ENCODE results near the gene SHOX.

SHOX gene

DNA sequence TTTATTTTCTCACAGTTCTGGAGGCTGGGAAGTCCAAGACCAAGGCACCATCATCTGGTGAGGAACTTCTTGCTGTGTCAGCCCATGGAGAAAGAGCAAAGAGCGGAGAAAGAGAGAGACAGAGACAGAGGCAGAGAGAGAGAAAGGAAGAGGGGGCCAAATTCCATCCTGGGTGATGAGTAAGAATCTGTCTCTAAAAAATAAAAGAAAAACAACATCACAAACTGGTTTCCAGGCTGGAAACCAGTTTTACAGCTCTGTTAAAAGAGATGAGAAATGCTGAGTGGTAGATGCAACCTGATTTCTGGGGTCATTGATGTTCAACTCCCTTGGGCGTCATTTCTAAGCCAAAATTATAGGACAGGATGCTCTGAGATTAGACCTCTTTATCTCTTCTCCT is 72.9 kb downstream of the SHOX start:
- TF ChIP-seq GATA2 (IDR thresholded peaks at IDR 0.05; ENCODE audit: low read depth, low read length), result no peak
- no peak for TF ChIP-seq GATA3 (IDR thresholded peaks at IDR 0.05; ENCODE audit: low read depth, low read length)

DNA sequence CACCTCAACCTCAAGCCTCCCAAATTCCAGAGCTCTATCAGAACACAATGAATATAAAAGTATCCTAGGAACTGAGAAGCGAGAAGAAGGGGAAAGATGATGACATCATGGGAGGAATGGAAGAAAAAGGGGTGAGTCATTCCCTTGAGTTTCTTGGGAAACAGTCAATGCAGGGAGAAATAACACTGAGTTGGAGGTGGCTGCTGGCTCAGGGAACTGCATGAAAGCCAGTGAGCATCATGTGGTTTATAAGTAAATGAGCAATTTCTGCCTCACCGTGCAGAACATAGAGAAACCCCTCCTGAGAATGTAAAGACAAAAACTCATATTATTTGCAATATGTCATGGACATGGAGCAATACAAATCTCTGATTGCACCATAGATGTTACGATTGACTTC is 73.3 kb downstream of the SHOX start:
- TF ChIP-seq GATA2 (IDR thresholded peaks at IDR 0.05; ENCODE audit: low read depth, low read length) (no peak), GATA3 (IDR thresholded peaks at IDR 0.05; ENCODE audit: low read depth, low read length) (no peak)
